Fibroblast of lung (primary cell): ENCODE measurements around the gene KCTD8.
"Not testable (repeated sequence)": the region's sequence is repeated elsewhere in the genome, so short reads cannot be mapped to it uniquely, and the experiment has no call there.

Experiments used
- CTCF ChIP-seq, 2 donors: IDR thresholded peaks in 1 of 2; conservative IDR thresholded peaks in 1 of 2; 1 replicate in 1 of 2; 2 replicates in 1 of 2; pipeline ENCODE4 v1.5.1; 2011 to 2012; ENCODE audit warnings: low read length in 2 of 2, control low read depth in 1 of 2, inconsistent platforms in 1 of 2, low read depth in 1 of 2, mild to moderate bottlenecking in 1 of 2
- EZH2 ChIP-seq: IDR thresholded peaks from 2 replicates; pipeline ENCODE4 v1.5.1; 2012; ENCODE audit warnings: low read length, control low read depth, mild to moderate bottlenecking; ENCODE audit errors: missing control alignments

- TF ChIP-seq CTCF (conservative IDR thresholded peaks at IDR 0.05 in 1 of 2, IDR thresholded peaks at IDR 0.05 in 1 of 2; ENCODE audit: low read depth in 1 of 2, low read length in 2 of 2); EZH2: not testable (repeated sequence)
Observed at GRCh38 chr4:44167766-44168165, 280.8 kb downstream of the KCTD8 start.
